Subcutaneous abdominal adipose tissue (tissue), 5 donors: ENCODE data around the gene PDZRN4.

ENCODE experiments used
- H3K27ac ChIP-seq: one replicate; pipeline ENCODE4 v1.7.0; 2013; ENCODE audit warnings: low read depth, mild to moderate bottlenecking, inconsistent platforms, low read length, moderate library complexity
- H3K27me3 ChIP-seq, 5 donors: one replicate each; pipeline ENCODE4 v1.7.0; 2013; ENCODE audit warnings: low read length in 5 of 5, inconsistent platforms in 1 of 5; ENCODE audit not compliant: control insufficient read depth in 5 of 5, insufficient read depth in 4 of 5
- H3K36me3 ChIP-seq, 5 donors: one replicate each; pipeline ENCODE4 v1.7.0; 2013; ENCODE audit warnings: low read length in 5 of 5; ENCODE audit not compliant: control insufficient read depth in 5 of 5, insufficient read depth in 5 of 5
- H3K4me1 ChIP-seq, 5 donors: one replicate each; pipeline ENCODE4 v1.7.0; 2013; ENCODE audit warnings: low read length in 5 of 5, mild to moderate bottlenecking in 3 of 5, moderate library complexity in 1 of 5; ENCODE audit not compliant: control insufficient read depth in 5 of 5, insufficient read depth in 5 of 5
- H3K4me3 ChIP-seq, 5 donors: one replicate each; pipeline ENCODE4 v1.7.0; 2013; ENCODE audit warnings: low read length in 5 of 5, low read depth in 1 of 5
- H3K9ac ChIP-seq, 5 donors: one replicate each; pipeline ENCODE4 v1.7.0; 2013; ENCODE audit warnings: low read length in 5 of 5, mild to moderate bottlenecking in 4 of 5, moderate library complexity in 3 of 5
- H3K9me3 ChIP-seq, 5 donors: one replicate each; pipeline ENCODE4 v1.7.0; 2013; ENCODE audit warnings: low read length in 5 of 5; ENCODE audit not compliant: control insufficient read depth in 5 of 5
- donor health status: healthy.
- donor health status: healthy.
- donor health status: healthy.
- donor health status: healthy.
- donor health status: healthy.

PDZRN4 gene

GRCh38 chr12:41476499-41477439 is 288.6 kb downstream of the PDZRN4 start:
- Histone ChIP-seq H3K9ac (no peak overlapping the region), H3K27ac (no peak overlapping the region), H3K36me3 (no peaks in the 10 kb centered on the region)

GRCh38 chr12:41479426-41479825 is 291.3 kb downstream of the PDZRN4 start:
- Histone ChIP-seq H3K27ac (no peak overlapping the region), H3K9ac (no peak overlapping the region), H3K4me3 (no peak overlapping the region), H3K4me1 (no peaks in the 10 kb centered on the region), H3K9me3 (no peaks in the 10 kb centered on the region), H3K27me3 (no peaks in the 10 kb centered on the region), H3K36me3 (no peaks in the 10 kb centered on the region)

More at GRCh38 chr12:41476499-41477439, 288.6 kb downstream of the PDZRN4 start:
- no peaks in the 10 kb centered on the region for H3K27me3 ChIP-seq
- no peak overlapping the region for H3K4me3 ChIP-seq
- H3K4me1 ChIP-seq, result no peaks in the 10 kb centered on the region
- no peaks in the 10 kb centered on the region for H3K9me3 ChIP-seq

- Histone ChIP-seq H3K4me3 (no peak overlapping the region), H3K27me3 (no peaks in the 10 kb centered on the region), H3K9ac (no peak overlapping the region), H3K9me3 (no peaks in the 10 kb centered on the region), H3K4me1 (peaks cover 0 to 5% (median 0%) of the 10 kb centered on the region in 5 donors), H3K36me3 (no peaks in the 10 kb centered on the region), H3K27ac (no peak overlapping the region)
Measured at GRCh38 chr12:41485203-41485602, 297.1 kb downstream of the PDZRN4 start.

GRCh38 chr12:41486718-41487117 is 298.6 kb downstream of the PDZRN4 start:
- no peak overlapping the region for H3K27ac ChIP-seq
- no peaks in the 10 kb centered on the region for H3K27me3 ChIP-seq
- peaks cover 0 to 5% (median 0%) of the 10 kb centered on the region in 5 donors for H3K4me1 ChIP-seq
- H3K36me3 ChIP-seq, result no peaks in the 10 kb centered on the region
- no peak overlapping the region for H3K4me3 ChIP-seq
- H3K9me3 ChIP-seq, result no peaks in the 10 kb centered on the region
- H3K9ac ChIP-seq, result no peak overlapping the region

GRCh38 chr12:41496009-41496408 is 307.9 kb downstream of the PDZRN4 start:
- no peaks in the 10 kb centered on the region for H3K9me3 ChIP-seq
- H3K4me1 ChIP-seq, result no peaks in the 10 kb centered on the region
- H3K27ac ChIP-seq, result no peak overlapping the region
- H3K36me3 ChIP-seq, result no peaks in the 10 kb centered on the region
- no peak overlapping the region for H3K4me3 ChIP-seq
- no peaks in the 10 kb centered on the region for H3K27me3 ChIP-seq
- no peak overlapping the region for H3K9ac ChIP-seq

- Histone ChIP-seq H3K27me3 (no peaks in the 10 kb centered on the region), H3K36me3 (no peaks in the 10 kb centered on the region), H3K9me3 (no peaks in the 10 kb centered on the region), H3K27ac (no peak overlapping the region), H3K4me3 (no peak overlapping the region), H3K9ac (no peak overlapping the region), H3K4me1 (no peaks in the 10 kb centered on the region)
Measured at GRCh38 chr12:41497409-41497808, 309.3 kb downstream of the PDZRN4 start.

- Histone ChIP-seq H3K9ac (no peak overlapping the region), H3K4me1 (no peaks in the 10 kb centered on the region), H3K36me3 (no peaks in the 10 kb centered on the region), H3K27me3 (no peaks in the 10 kb centered on the region), H3K9me3 (no peaks in the 10 kb centered on the region), H3K27ac (no peak overlapping the region), H3K4me3 (no peak overlapping the region)
Measured at GRCh38 chr12:41504976-41505375, 316.9 kb downstream of the PDZRN4 start.

GRCh38 chr12:41507286-41507685 is 319.2 kb downstream of the PDZRN4 start:
- no peaks in the 10 kb centered on the region for H3K36me3 ChIP-seq
- H3K27me3 ChIP-seq, result no peaks in the 10 kb centered on the region
- no peak overlapping the region for H3K9ac ChIP-seq
- no peak overlapping the region for H3K4me3 ChIP-seq
- H3K4me1 ChIP-seq, result peaks cover 0 to 3% (median 0%) of the 10 kb centered on the region in 5 donors
- H3K27ac ChIP-seq, result no peak overlapping the region
- no peaks in the 10 kb centered on the region for H3K9me3 ChIP-seq

- Histone ChIP-seq H3K4me1 (peaks cover 0 to 14% (median 3%) of the 10 kb centered on the region in 5 donors), H3K9me3 (no peaks in the 10 kb centered on the region), H3K36me3 (no peaks in the 10 kb centered on the region), H3K9ac (no peak overlapping the region), H3K4me3 (no peak overlapping the region), H3K27me3 (no peaks in the 10 kb centered on the region), H3K27ac (no peak overlapping the region)
Measured at GRCh38 chr12:41509271-41510055, 321.3 kb downstream of the PDZRN4 start.

GRCh38 chr12:41510470-41510869 is 322.4 kb downstream of the PDZRN4 start:
- no peak overlapping the region for H3K9ac ChIP-seq
- H3K4me1 ChIP-seq, result peaks cover 0 to 14% (median 3%) of the 10 kb centered on the region in 5 donors
- no peaks in the 10 kb centered on the region for H3K9me3 ChIP-seq

More at GRCh38 chr12:41510470-41510869, 322.4 kb downstream of the PDZRN4 start:
- Histone ChIP-seq H3K27ac (no peak overlapping the region), H3K4me3 (no peak overlapping the region), H3K36me3 (no peaks in the 10 kb centered on the region), H3K27me3 (no peaks in the 10 kb centered on the region)
